BLaER1 treated with 17β-estradiol and CSF1 and Interleukin-3, amounts not matched to agents 10 nM and 100 nM (cell line): ENCODE measurements around the gene PILRB.
A peak's percentile ranks its signal among the peaks of the same experiment; 100 is the strongest.
"Not testable (repeated sequence)": the region's sequence is repeated elsewhere in the genome, so short reads cannot be mapped to it uniquely, and the experiment has no call there.

ENCODE experiments used
- H3K27ac ChIP-seq, 11 experiments: shearing (Covaris generic); formaldehyde crosslinking; 2 replicates each; pipeline ENCODE4 v1.8.1; 2022
- H3K27me3 ChIP-seq, 11 experiments: shearing (Covaris generic); formaldehyde crosslinking; 2 replicates each; pipeline ENCODE4 v1.8.1; 2022
- H3K36me3 ChIP-seq, 11 experiments: shearing (Covaris generic); formaldehyde crosslinking; 2 replicates each; pipeline ENCODE4 v1.8.1; 2022
- H3K4me1 ChIP-seq, 10 experiments: shearing (Covaris generic); formaldehyde crosslinking; 2 replicates each; pipeline ENCODE4 v1.8.1; 2022
- H3K4me2 ChIP-seq, 11 experiments: shearing (Covaris generic); formaldehyde crosslinking; 2 replicates each; pipeline ENCODE4 v1.8.1; 2022
- H3K4me3 ChIP-seq, 10 experiments: shearing (Covaris generic); formaldehyde crosslinking; 2 replicates each; pipeline ENCODE4 v1.8.1; 2022
- H3K9ac ChIP-seq, 11 experiments: shearing (Covaris generic); formaldehyde crosslinking; 2 replicates each; pipeline ENCODE4 v1.8.1; 2022
- H3K9me3 ChIP-seq, 11 experiments: shearing (Covaris generic); formaldehyde crosslinking; replicated peaks in 1 of 11; 2 replicates each; pipeline ENCODE4 v1.8.1; 2022
- H4K20me1 ChIP-seq, 11 experiments: shearing (Covaris generic); formaldehyde crosslinking; 2 replicates each; pipeline ENCODE4 v1.8.1; 2022
- Cebpa-rat ChIP-seq, 11 experiments: shearing (Covaris generic); IDR thresholded peaks; 2 replicates each; pipeline ENCODE4 v1.8.1; 2022

Gene PILRB

GRCh38 chr7:100358027-100358856 is at the start of gene PILRB:
PILRB (plus strand) TSS chr7:100358117; CDS start chr7:100358303, 186 bp downstream.
- Histone ChIP-seq H3K36me3 (peaks cover 87 to 100% (median 100%) of the 10 kb centered on the region in 11 experiments), H3K27ac (peak within 1 kb of the TSS in 9 of 11 experiments; percentile 2 to 56 (median 38); a peak in 14 of 22 replicates), H3K4me3 (peak within 1 kb of the TSS in 2 of 10 experiments; percentile 31 to 35; a peak in 1 of 20 replicates), H3K4me1 (peaks cover 0 to 45% (median 11%) of the 10 kb centered on the region in 10 experiments; a peak in 10 of 20 replicates), H3K4me2 (peak within 1 kb of the TSS in 4 of 11 experiments; percentile 18 to 56 (median 29); a peak in 5 of 22 replicates), H3K9me3 (no peaks in the 10 kb centered on the region), H4K20me1 (peaks cover 0 to 31% (median 5%) of the 10 kb centered on the region in 11 experiments; a peak in 7 of 22 replicates), H3K9ac (peak within 1 kb of the TSS in 10 of 11 experiments; percentile 5 to 57 (median 34); a peak in 11 of 22 replicates), H3K27me3 (no peaks in the 10 kb centered on the region)
- TF ChIP-seq Cebpa-rat (IDR thresholded peaks at IDR 0.05): no peak

- Histone ChIP-seq H3K4me1 (peaks cover 7 to 18% (median 13%) of the 10 kb centered on the region in 10 experiments), H4K20me1 (peaks cover 0 to 23% (median 0%) of the 10 kb centered on the region in 11 experiments; a peak in 3 of 22 replicates), H3K36me3 (peaks cover 0 to 10% (median 0%) of the 10 kb centered on the region in 11 experiments; a peak in 5 of 22 replicates), H3K27ac (peak overlapping the region in 6 of 11 experiments; percentile 33 to 56 (median 39); a peak in 5 of 22 replicates), H3K9me3 (peaks cover 0 to 14% (median 5%) of the 10 kb centered on the region in 11 experiments; a peak in 16 of 22 replicates), H3K4me2 (peak overlapping the region in 9 of 11 experiments; percentile 39 to 74 (median 66); a peak in 11 of 22 replicates)
- not testable (repeated sequence) for H3K27me3 ChIP-seq, H3K4me3 ChIP-seq, H3K9ac ChIP-seq
Observed at GRCh38 chr7:100318329-100318728, 39.6 kb upstream of the PILRB start.

GRCh38 chr7:100321648-100322047 is 36.3 kb upstream of the PILRB start:
- Histone ChIP-seq H3K4me1 (peaks cover 9 to 24% (median 16%) of the 10 kb centered on the region in 10 experiments), H3K9me3 (peaks cover 0 to 10% (median 5%) of the 10 kb centered on the region in 11 experiments; a peak in 16 of 22 replicates), H3K36me3 (peaks cover 0 to 21% (median 10%) of the 10 kb centered on the region in 11 experiments; a peak in 12 of 22 replicates), H4K20me1 (peaks cover 0 to 19% (median 0%) of the 10 kb centered on the region in 11 experiments; a peak in 2 of 22 replicates)
- not testable (repeated sequence) for H3K9ac ChIP-seq, H3K27me3 ChIP-seq, H3K4me2 ChIP-seq, H3K27ac ChIP-seq, H3K4me3 ChIP-seq

- not testable (repeated sequence) for H3K9me3 ChIP-seq, H3K4me3 ChIP-seq, H3K4me2 ChIP-seq, H3K27me3 ChIP-seq, H3K9ac ChIP-seq, H3K27ac ChIP-seq
- H3K36me3 ChIP-seq: peaks cover 0 to 39% (median 25%) of the 10 kb centered on the region in 11 experiments; a peak in 19 of 22 replicates
- 0 out of 22 replicates have a peak, but pooled peaks cover 0 to 13% (median 0%) of the 10 kb centered on the region in 11 experiments for H4K20me1 ChIP-seq
- peaks cover 0 to 11% (median 3%) of the 10 kb centered on the region in 10 experiments; a peak in 9 of 20 replicates for H3K4me1 ChIP-seq
Observed at GRCh38 chr7:100324194-100324593, 33.7 kb upstream of the PILRB start.

- H3K27me3 ChIP-seq, H3K9me3 ChIP-seq, H4K20me1 ChIP-seq, H3K4me3 ChIP-seq, H3K9ac ChIP-seq, H3K27ac ChIP-seq: not testable (repeated sequence)
- H3K36me3 ChIP-seq: peaks cover 0 to 42% (median 25%) of the 10 kb centered on the region in 11 experiments; a peak in 19 of 22 replicates
- H3K4me2 ChIP-seq: peak overlapping the region in 5 of 11 experiments; percentile 37 to 64 (median 51); a peak in 10 of 22 replicates
- H3K4me1 ChIP-seq: peaks cover 0 to 11% (median 3%) of the 10 kb centered on the region in 10 experiments; a peak in 9 of 20 replicates
Observed at GRCh38 chr7:100325671-100326070, 32.2 kb upstream of the PILRB start.

- H4K20me1 ChIP-seq, H3K4me2 ChIP-seq, H3K27ac ChIP-seq, H3K9me3 ChIP-seq, H3K9ac ChIP-seq, H3K4me3 ChIP-seq, H3K27me3 ChIP-seq: not testable (repeated sequence)
- peaks cover 0 to 11% (median 3%) of the 10 kb centered on the region in 10 experiments; a peak in 9 of 20 replicates for H3K4me1 ChIP-seq
- H3K36me3 ChIP-seq: peaks cover 0 to 46% (median 26%) of the 10 kb centered on the region in 11 experiments; a peak in 19 of 22 replicates
Observed at GRCh38 chr7:100326914-100327313, 31.0 kb upstream of the PILRB start.

- H3K4me3 ChIP-seq: peak overlapping the region; percentile 65 to 93 (median 86)
- peaks cover 8 to 31% (median 20%) of the 10 kb centered on the region in 10 experiments for H3K4me1 ChIP-seq
- H3K4me2 ChIP-seq: peak overlapping the region; percentile 78 to 85 (median 82)
- not testable (repeated sequence) for H3K9me3 ChIP-seq, H3K27me3 ChIP-seq
- peaks cover 0 to 19% (median 6%) of the 10 kb centered on the region in 11 experiments; a peak in 10 of 22 replicates for H4K20me1 ChIP-seq
- H3K9ac ChIP-seq: peak overlapping the region; percentile 83 to 95 (median 90)
- H3K27ac ChIP-seq: peak overlapping the region; percentile 70 to 97 (median 91); a peak in 21 of 22 replicates
- peaks cover 1 to 30% (median 18%) of the 10 kb centered on the region in 11 experiments; a peak in 19 of 22 replicates for H3K36me3 ChIP-seq
Observed at GRCh38 chr7:100335566-100336466, 22.1 kb upstream of the PILRB start.

GRCh38 chr7:100338083-100338696 is 19.7 kb upstream of the PILRB start:
- peak overlapping the region in 3 of 11 experiments; percentile 15 to 69 (median 57); a peak in 2 of 22 replicates for H3K4me2 ChIP-seq
- peaks cover 20 to 48% (median 34%) of the 10 kb centered on the region in 10 experiments for H3K4me1 ChIP-seq
- not testable (repeated sequence) for H3K4me3 ChIP-seq, H3K9me3 ChIP-seq, H3K27me3 ChIP-seq
- H3K36me3 ChIP-seq: peaks cover 14 to 54% (median 39%) of the 10 kb centered on the region in 11 experiments
- H3K27ac ChIP-seq: peak overlapping the region in 1 of 11 experiments; percentile 21; a peak in 1 of 22 replicates
- H4K20me1 ChIP-seq: peaks cover 0 to 42% (median 26%) of the 10 kb centered on the region in 11 experiments; a peak in 14 of 22 replicates
- peak overlapping the region in 1 of 11 experiments; percentile 4; a peak in 1 of 22 replicates for H3K9ac ChIP-seq

GRCh38 chr7:100341286-100341685 is 16.6 kb upstream of the PILRB start:
- not testable (repeated sequence) for H3K27me3 ChIP-seq, H3K9ac ChIP-seq, H3K9me3 ChIP-seq, H3K27ac ChIP-seq, H3K4me3 ChIP-seq
- Histone ChIP-seq H3K36me3 (peaks cover 17 to 70% (median 56%) of the 10 kb centered on the region in 11 experiments), H4K20me1 (peaks cover 0 to 60% (median 41%) of the 10 kb centered on the region in 11 experiments; a peak in 19 of 22 replicates), H3K4me2 (peak overlapping the region in 3 of 11 experiments; percentile 6 to 39 (median 12); a peak in 3 of 22 replicates), H3K4me1 (peaks cover 19 to 61% (median 48%) of the 10 kb centered on the region in 10 experiments)
